HepG2 (cell line): Measurements from ENCODE around the gene ATP2C2. TPM values are rescaled to one million over a fixed set of nuclear protein-coding genes. Genes with fewer than 3 reads are reported as not detected.

ENCODE experiments used
- ATF7 ChIP-seq, 2 experiments: fragments of 450-650 bp in 1 of 2; sonication (generic) in 1 of 2; formaldehyde crosslinking in 1 of 2; IDR thresholded peaks; 2 replicates each; pipeline versions ENCODE4 v1.4.0 to v1.6.1; 2016 to 2020; ENCODE audit warnings: antibody characterized with exemption in 1 of 2, mild to moderate bottlenecking in 1 of 2, missing genetic modification reagents in 1 of 2
- BHLHE40 ChIP-seq: IDR thresholded peaks from 2 replicates; pipeline ENCODE4 v1.6.1; 2011; ENCODE audit warnings: low read length, improper control_type of control experiment
- BRD4 ChIP-seq: sonication (generic); formaldehyde crosslinking; IDR thresholded peaks from 2 replicates; pipeline ENCODE4 v1.4.0; 2020; ENCODE audit warnings: missing genetic modification reagents
- CCAR2 ChIP-seq: fragments of 200-400 bp; formaldehyde crosslinking; optimal IDR thresholded peaks from 2 replicates; pipeline ENCODE3; 2018; ENCODE audit warnings: low read depth, mild to moderate bottlenecking, low read length, moderate library complexity
- DNMT3B ChIP-seq: conservative IDR thresholded peaks from 2 replicates; pipeline ENCODE4 v1.6.1; 2016; ENCODE audit warnings: missing biosample characterization, control low read depth
- KDM1A ChIP-seq: IDR thresholded peaks from 2 replicates; pipeline ENCODE4 v1.6.1; 2016; ENCODE audit warnings: missing compliant biosample characterization
- PCBP2 ChIP-seq: fragments of 200-400 bp; formaldehyde crosslinking; optimal IDR thresholded peaks from 2 replicates; pipeline ENCODE3; 2018; ENCODE audit warnings: low read length, low read depth; ENCODE audit not compliant: poor library complexity, severe bottlenecking
- SNAI1 ChIP-seq: sonication (generic); formaldehyde crosslinking; IDR thresholded peaks from 2 replicates; pipeline ENCODE4 v1.5.0; 2020; ENCODE audit warnings: mild to moderate bottlenecking, missing genetic modification reagents, borderline replicate concordance
- SRSF4 ChIP-seq: fragments of 200-400 bp; formaldehyde crosslinking; IDR thresholded peaks from one replicate; pipeline ENCODE4 v1.6.1; 2018; ENCODE audit warnings: mild to moderate bottlenecking, low read depth, low read length, moderate library complexity; ENCODE audit not compliant: poor library complexity, severe bottlenecking
- ZKSCAN8 ChIP-seq: IDR thresholded peaks from 2 replicates; pipeline ENCODE4 v1.6.1; 2016; ENCODE audit warnings: borderline replicate concordance, missing genetic modification reagents, missing compliant biosample characterization
- ZMYM2 ChIP-seq: sonication (generic); formaldehyde crosslinking; IDR thresholded peaks from 2 replicates; pipeline ENCODE4 v1.8.0; 2022; ENCODE audit warnings: mild to moderate bottlenecking, missing genetic modification reagents
- ZNF124 ChIP-seq: sonication (generic); formaldehyde crosslinking; IDR thresholded peaks from 2 replicates; pipeline ENCODE4 v1.4.0; 2020; ENCODE audit warnings: missing genetic modification reagents
- ZNF207 ChIP-seq: fragments of 450-650 bp; IDR thresholded peaks from 2 replicates; pipeline ENCODE4 v1.6.1; 2016; ENCODE audit warnings: antibody characterized with exemption, borderline replicate concordance
- ZNF264 ChIP-seq: sonication (generic); formaldehyde crosslinking; IDR thresholded peaks from 2 replicates; pipeline ENCODE4 v1.4.0; 2020; ENCODE audit warnings: missing genetic modification reagents
- ZNF460 ChIP-seq: sonication (generic); formaldehyde crosslinking; IDR thresholded peaks from 2 replicates; pipeline ENCODE4 v1.5.1; 2020; ENCODE audit warnings: missing genetic modification reagents, mild to moderate bottlenecking, borderline replicate concordance
- ZNF501 ChIP-seq: sonication (generic); formaldehyde crosslinking; IDR thresholded peaks from 2 replicates; pipeline ENCODE4 v1.5.1; 2020; ENCODE audit warnings: mild to moderate bottlenecking, moderate library complexity, missing genetic modification reagents
- ZNF891 ChIP-seq: sonication (generic); formaldehyde crosslinking; IDR thresholded peaks from 2 replicates; pipeline ENCODE4 v1.5.0; 2020; ENCODE audit warnings: mild to moderate bottlenecking, missing genetic modification reagents
- polyA plus RNA-seq, 8 experiments: library from polyadenylated mRNA; depleted of rRNA in 3 of 8; stranded (reverse) in 7 of 8; unstranded in 1 of 8; fragments of >200 nt; fragmentation: Illumina TruSeq in 4 of 8; extraction: Trizol in 4 of 8; gene quantifications; 2 replicates each; pipeline versions ENCODE4 v1.2.1 to v1.2.3, GENCODE V29; 2011 to 2016; ENCODE audit warnings: low read depth in 4 of 8, missing spikeins in 1 of 8, mixed read lengths in 1 of 8; ENCODE audit not compliant: insufficient read depth in 1 of 8
- total RNA-seq, 5 experiments: library from RNA; depleted of rRNA; stranded (reverse); fragments of >200 nt; fragmentation: Illumina TruSeq; extraction: Trizol; gene quantifications; 2 replicates each; pipeline ENCODE4 v1.2.3, GENCODE V29; 2016; ENCODE audit warnings: low read depth in 1 of 5
- TF ChIP-seq, protein P1 (sequence below): sonication (generic); formaldehyde crosslinking; conservative IDR thresholded peaks from 2 replicates; pipeline ENCODE4 v1.4.0; 2020; ENCODE audit warnings: missing genetic modification reagents
- TF ChIP-seq, protein P2 (sequence below): sonication (generic); formaldehyde crosslinking; IDR thresholded peaks from 2 replicates; pipeline ENCODE4 v1.5.1; 2020; ENCODE audit warnings: missing genetic modification reagents, mild to moderate bottlenecking, borderline replicate concordance
- TF ChIP-seq, protein P3 (sequence below), 2 experiments: sonication (generic) in 1 of 2; formaldehyde crosslinking in 1 of 2; IDR thresholded peaks; 2 replicates each; pipeline versions ENCODE4 v1.4.0 to v1.6.1; 2016 to 2020; ENCODE audit warnings: borderline replicate concordance in 1 of 2, low read depth in 1 of 2, mild to moderate bottlenecking in 1 of 2, missing genetic modification reagents in 1 of 2

The ATP2C2 gene
- total and polyA plus RNA-seq, 2 of the 13 experiments (the other 11 are each of a cell fraction or from before 2014, with no cell fraction given): 0.07 TPM; not detected in 1

DNA sequence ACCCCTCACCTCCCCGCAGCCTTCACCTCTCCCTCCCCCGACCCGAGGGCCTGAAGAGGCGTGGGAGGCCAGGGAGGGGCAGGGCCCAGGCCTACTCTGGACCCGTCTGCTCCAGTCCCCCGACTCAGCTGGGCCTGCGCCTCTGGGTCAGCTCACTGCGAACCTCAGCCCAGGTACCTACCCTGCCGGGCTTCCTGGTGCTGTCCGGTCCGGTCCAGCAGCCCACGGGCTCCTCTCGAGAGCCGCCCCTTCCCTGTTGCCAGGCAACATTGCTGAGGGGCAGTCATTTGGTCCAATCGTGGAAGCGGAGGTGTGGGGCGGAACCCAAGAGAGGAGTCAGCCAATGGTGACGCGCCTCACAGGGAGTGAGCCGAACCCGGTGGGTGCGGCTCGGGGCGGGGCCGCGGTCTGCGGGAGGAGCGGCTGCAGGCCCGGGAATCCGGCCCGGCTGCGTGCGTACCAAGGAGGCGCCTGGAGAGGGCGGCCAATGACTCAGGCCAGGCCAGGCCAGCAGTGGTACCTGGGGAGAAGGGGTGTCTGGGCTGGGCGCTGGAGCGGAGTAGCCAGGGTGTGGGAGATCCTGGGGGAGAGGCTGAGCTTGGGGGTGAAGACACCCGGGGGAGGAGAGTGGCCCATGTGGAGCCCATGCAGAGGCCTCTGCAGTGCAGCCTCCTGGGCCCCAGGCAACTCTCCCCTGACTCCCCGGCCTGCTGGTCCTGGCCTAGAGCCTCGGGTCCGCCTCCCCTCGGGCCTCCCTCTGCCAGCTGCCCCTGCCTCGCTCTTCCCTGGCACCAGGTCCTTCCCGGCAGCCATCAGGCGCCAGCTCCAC is 136.3 kb downstream of the ATP2C2 start, which contains the start of gene MEAK7 (continued):
- no peak for TF ChIP-seq PCBP2
- no peak for TF ChIP-seq DNMT3B (CRISPR knock-in tag)
- no peak for TF ChIP-seq BHLHE40
- TF ChIP-seq ZNF891 (CRISPR knock-in tag): no peak; the same call in 1 of the 2 replicates
- no peak for TF ChIP-seq ZNF460 (CRISPR knock-in tag)
- TF ChIP-seq, protein P1, sequence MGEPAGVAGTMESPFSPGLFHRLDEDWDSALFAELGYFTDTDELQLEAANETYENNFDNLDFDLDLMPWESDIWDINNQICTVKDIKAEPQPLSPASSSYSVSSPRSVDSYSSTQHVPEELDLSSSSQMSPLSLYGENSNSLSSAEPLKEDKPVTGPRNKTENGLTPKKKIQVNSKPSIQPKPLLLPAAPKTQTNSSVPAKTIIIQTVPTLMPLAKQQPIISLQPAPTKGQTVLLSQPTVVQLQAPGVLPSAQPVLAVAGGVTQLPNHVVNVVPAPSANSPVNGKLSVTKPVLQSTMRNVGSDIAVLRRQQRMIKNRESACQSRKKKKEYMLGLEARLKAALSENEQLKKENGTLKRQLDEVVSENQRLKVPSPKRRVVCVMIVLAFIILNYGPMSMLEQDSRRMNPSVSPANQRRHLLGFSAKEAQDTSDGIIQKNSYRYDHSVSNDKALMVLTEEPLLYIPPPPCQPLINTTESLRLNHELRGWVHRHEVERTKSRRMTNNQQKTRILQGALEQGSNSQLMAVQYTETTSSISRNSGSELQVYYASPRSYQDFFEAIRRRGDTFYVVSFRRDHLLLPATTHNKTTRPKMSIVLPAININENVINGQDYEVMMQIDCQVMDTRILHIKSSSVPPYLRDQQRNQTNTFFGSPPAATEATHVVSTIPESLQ (CRISPR knock-in tag): no peak
- 0 out of 2 replicates have a peak, but pooled peaks have one; percentile 81 for TF ChIP-seq SNAI1
- TF ChIP-seq ZNF501 (CRISPR knock-in tag): no peak; the same call in 1 of the 2 replicates
- TF ChIP-seq ZNF264 (CRISPR knock-in tag): peak; percentile 70
- no peak for TF ChIP-seq KDM1A
- TF ChIP-seq, protein P2, sequence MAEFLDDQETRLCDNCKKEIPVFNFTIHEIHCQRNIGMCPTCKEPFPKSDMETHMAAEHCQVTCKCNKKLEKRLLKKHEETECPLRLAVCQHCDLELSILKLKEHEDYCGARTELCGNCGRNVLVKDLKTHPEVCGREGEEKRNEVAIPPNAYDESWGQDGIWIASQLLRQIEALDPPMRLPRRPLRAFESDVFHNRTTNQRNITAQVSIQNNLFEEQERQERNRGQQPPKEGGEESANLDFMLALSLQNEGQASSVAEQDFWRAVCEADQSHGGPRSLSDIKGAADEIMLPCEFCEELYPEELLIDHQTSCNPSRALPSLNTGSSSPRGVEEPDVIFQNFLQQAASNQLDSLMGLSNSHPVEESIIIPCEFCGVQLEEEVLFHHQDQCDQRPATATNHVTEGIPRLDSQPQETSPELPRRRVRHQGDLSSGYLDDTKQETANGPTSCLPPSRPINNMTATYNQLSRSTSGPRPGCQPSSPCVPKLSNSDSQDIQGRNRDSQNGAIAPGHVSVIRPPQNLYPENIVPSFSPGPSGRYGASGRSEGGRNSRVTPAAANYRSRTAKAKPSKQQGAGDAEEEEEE: no peak
- TF ChIP-seq SRSF4: no peak
- no peak for TF ChIP-seq ZNF207
- 0 out of 2 replicates have a peak, but pooled peaks have one; percentile 17 for TF ChIP-seq ZKSCAN8 (CRISPR knock-in tag)
- TF ChIP-seq CCAR2: no peak
- no peak for TF ChIP-seq ATF7 (IDR thresholded peaks at IDR 0.05)
- TF ChIP-seq ATF7 (CRISPR knock-in tag; IDR thresholded peaks at IDR 0.05): no peak
- TF ChIP-seq ZMYM2: peak; percentile 30; the same call in 1 of the 2 replicates
- peak; percentile 58; the same call in 1 of the 2 replicates for TF ChIP-seq BRD4 (CRISPR knock-in tag)
- no peak for TF ChIP-seq ZNF124 (CRISPR knock-in tag)
- TF ChIP-seq, protein P3, sequence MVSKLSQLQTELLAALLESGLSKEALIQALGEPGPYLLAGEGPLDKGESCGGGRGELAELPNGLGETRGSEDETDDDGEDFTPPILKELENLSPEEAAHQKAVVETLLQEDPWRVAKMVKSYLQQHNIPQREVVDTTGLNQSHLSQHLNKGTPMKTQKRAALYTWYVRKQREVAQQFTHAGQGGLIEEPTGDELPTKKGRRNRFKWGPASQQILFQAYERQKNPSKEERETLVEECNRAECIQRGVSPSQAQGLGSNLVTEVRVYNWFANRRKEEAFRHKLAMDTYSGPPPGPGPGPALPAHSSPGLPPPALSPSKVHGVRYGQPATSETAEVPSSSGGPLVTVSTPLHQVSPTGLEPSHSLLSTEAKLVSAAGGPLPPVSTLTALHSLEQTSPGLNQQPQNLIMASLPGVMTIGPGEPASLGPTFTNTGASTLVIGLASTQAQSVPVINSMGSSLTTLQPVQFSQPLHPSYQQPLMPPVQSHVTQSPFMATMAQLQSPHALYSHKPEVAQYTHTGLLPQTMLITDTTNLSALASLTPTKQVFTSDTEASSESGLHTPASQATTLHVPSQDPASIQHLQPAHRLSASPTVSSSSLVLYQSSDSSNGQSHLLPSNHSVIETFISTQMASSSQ (IDR thresholded peaks at IDR 0.05; ENCODE audit: low read depth): no peak
- TF ChIP-seq, protein P3 (CRISPR knock-in tag; IDR thresholded peaks at IDR 0.05; ENCODE audit: borderline replicate concordance): no peak
